Right lobe of liver (tissue), 6 donors: Measurements from ENCODE around the gene FMN2. TPM values are rescaled to one million over a fixed set of nuclear protein-coding genes. Genes with fewer than 3 reads are reported as not detected.

Source experiments
- ATAC-seq, 4 donors: fragments of 200-7000 bp; cut with Tn5 transposase; one replicate each; pipeline ENCODE4 v1.9.1; 2020; ENCODE audit warnings: mild to moderate bottlenecking in 4 of 4, moderate library complexity in 4 of 4
- DNase-seq, 3 donors: peaks; one replicate each; pipeline ENCODE4 v3.0.0-alpha.2; 2020
- H3K27ac ChIP-seq, 3 donors: fragments of 200-600 bp; one replicate each; pipeline ENCODE4 v1.8.0; 2022
- H3K27me3 ChIP-seq, 2 donors: fragments of 200-600 bp; one replicate each; pipeline ENCODE4 v1.8.0; 2022
- H3K36me3 ChIP-seq, 4 donors: fragments of 200-600 bp; sonication (generic) in 1 of 4; one replicate each; pipeline versions ENCODE4 v1.5.1 to v1.8.0; 2017 to 2022; ENCODE audit warnings: control low read depth in 1 of 4
- H3K4me1 ChIP-seq, 4 donors: fragments of 200-600 bp; sonication (generic) in 1 of 4; one replicate each; pipeline versions ENCODE4 v1.5.1 to v1.8.0; 2017 to 2022; ENCODE audit warnings: control low read depth in 1 of 4
- H3K4me3 ChIP-seq, 3 donors: fragments of 200-600 bp; one replicate each; pipeline ENCODE4 v1.8.0; 2022
- H3K9me3 ChIP-seq, 4 donors: fragments of 200-600 bp; sonication (generic) in 1 of 4; one replicate each; pipeline versions ENCODE4 v1.5.1 to v1.8.0; 2017 to 2022; ENCODE audit warnings: control low read depth in 1 of 4
- POLR2A ChIP-seq: fragments of 450-650 bp; IDR thresholded peaks from one replicate; pipeline ENCODE4 v1.6.1; 2017; ENCODE audit warnings: antibody characterized with exemption, mild to moderate bottlenecking
- WGBS: methylation state at CpG from one replicate; pipeline ENCODE4 v1.1.6; 2018; ENCODE audit warnings: low coverage, low lambda C conversion rate; ENCODE audit not compliant: insufficient coverage; ENCODE audit errors: missing lambda C conversion rate; 5-methylcytosine and 5-hydroxymethylcytosine counted together
- intact Hi-C, 2 donors: fragments of 100-400 bp; cut with DNase I; formaldehyde crosslinking; loops; one replicate each; pipeline versions ENCODE4 v1.11.2 to v1.14.1; 2022
- total RNA-seq, 6 experiments: library from RNA; depleted of rRNA in 2 of 6; stranded (reverse); fragments of >200 nt in 2 of 6; fragmentation: NEBNext Ultra II Directional in 3 of 6; extraction: Animal tissue kit (Norgen Biotek cat#: 25700) in 3 of 6; gene quantifications; one replicate each; pipeline versions ENCODE4 v1.1.0 to v1.2.4, GENCODE V29; 2016 to 2023
- TF ChIP-seq, protein P1 (sequence below), 4 donors: fragments of 200-600 bp in 3 of 4; fragments of 450-650 bp in 1 of 4; IDR thresholded peaks; one replicate each; pipeline versions ENCODE4 v1.5.1 to v1.8.0; 2016 to 2022; ENCODE audit warnings: antibody characterized with exemption in 4 of 4, mild to moderate bottlenecking in 2 of 4
- donor health status: DM: no; HTN: yes; CAD: no.
- donor health status: DM: no; HTN: no; CAD: no.
- donor health status: DM: no; HTN: no; CAD: no.
- donor health status: DM: no; HTN: yes; CAD: no.
- donor health status: DM: no; HTN: yes; CAD: no.

Gene FMN2
- total RNA-seq, 6 experiments from 2014 or later = 0.12 TPM; not detected in 5

DNA sequence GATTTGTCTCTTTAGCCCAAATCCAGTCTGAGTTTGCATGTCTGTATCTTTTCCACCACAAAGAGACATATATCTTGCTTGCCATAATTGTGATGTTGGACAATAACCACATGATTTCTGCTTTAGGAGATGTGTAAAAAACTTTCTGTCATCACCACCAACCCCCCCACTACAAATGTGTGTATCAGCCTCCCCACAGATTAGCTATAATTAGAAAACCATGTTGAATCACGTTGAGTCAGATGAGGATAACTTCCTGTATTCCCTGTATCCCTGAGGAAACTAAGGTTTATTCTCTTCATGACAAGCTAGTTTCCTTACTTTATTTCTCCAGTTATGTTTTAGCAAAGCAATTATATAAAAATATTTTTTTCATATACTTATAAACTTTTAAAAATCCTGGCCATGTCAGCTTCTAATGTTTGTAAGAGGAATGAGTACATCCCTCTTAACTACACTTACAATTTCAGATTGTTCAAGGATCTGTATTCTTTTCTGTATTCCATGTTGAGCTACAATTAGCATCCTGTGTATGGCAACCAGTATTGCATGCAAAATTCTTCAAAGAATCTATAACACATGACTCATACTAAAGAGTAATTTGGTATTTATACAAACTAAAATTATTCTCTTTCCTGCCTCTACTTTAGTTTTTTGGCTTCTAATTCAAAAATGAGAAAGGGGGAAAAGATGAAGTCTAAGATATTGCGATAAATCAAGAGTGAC is 143.0 kb downstream of the FMN2 start:
- H3K4me1 ChIP-seq = no peaks in the 10 kb centered on the region
- no peaks in the 10 kb centered on the region for H3K9me3 ChIP-seq
- no peaks in the 10 kb centered on the region for H3K27me3 ChIP-seq
- DNase-seq (no peak), ATAC-seq (no peak)
- TF ChIP-seq POLR2A = no peak
- TF ChIP-seq, protein P1, sequence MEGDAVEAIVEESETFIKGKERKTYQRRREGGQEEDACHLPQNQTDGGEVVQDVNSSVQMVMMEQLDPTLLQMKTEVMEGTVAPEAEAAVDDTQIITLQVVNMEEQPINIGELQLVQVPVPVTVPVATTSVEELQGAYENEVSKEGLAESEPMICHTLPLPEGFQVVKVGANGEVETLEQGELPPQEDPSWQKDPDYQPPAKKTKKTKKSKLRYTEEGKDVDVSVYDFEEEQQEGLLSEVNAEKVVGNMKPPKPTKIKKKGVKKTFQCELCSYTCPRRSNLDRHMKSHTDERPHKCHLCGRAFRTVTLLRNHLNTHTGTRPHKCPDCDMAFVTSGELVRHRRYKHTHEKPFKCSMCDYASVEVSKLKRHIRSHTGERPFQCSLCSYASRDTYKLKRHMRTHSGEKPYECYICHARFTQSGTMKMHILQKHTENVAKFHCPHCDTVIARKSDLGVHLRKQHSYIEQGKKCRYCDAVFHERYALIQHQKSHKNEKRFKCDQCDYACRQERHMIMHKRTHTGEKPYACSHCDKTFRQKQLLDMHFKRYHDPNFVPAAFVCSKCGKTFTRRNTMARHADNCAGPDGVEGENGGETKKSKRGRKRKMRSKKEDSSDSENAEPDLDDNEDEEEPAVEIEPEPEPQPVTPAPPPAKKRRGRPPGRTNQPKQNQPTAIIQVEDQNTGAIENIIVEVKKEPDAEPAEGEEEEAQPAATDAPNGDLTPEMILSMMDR (IDR thresholded peaks at IDR 0.05) = no peak
- no peak overlapping the region for H3K4me3 ChIP-seq
- intact Hi-C loops = no loop called here
- WGBS = 47% methylated on average over 2 of the region's 2 CpGs
- no peaks in the 10 kb centered on the region for H3K36me3 ChIP-seq
- no peak overlapping the region for H3K27ac ChIP-seq

DNA sequence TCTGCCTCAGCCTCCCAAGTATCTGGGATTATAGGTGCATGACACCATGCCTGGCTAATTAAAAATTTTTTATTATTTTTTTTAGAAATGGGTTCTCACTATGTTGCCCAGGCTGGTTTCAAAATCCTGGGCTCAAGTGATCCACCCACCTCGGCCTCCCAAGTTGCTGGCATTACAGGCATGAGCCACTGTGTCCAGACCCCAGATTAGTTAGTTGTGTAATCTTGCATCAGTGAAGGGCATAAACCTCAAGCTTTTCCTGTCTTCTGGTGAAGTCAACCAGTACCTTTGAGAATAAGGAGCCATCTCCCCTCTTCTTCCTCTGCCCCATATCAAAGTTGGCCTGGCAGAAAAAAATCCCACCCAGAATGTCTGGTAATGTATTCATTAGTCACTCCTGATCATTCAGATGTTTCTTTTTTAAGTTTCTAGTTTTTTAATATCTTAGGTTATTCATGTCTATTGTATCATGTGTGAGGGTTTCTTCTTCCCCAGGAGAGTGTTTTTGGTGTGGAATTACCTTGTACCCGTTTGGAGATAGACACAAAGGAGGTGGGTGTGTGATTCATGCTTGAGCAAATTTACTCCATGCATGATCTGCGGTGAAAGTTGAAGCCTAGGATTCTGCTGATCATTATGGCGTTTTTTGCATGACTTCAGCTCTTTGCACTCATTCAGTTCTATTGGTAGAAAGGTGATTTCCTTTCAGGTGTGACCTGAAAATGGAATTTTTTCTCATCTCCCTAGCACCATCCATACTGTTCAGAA is 144.0 kb downstream of the FMN2 start:
- DNase-seq (no peak), ATAC-seq (no peak)
- Histone ChIP-seq H3K36me3 (no peaks in the 10 kb centered on the region), H3K4me3 (no peak overlapping the region), H3K9me3 (no peaks in the 10 kb centered on the region), H3K27ac (no peak overlapping the region), H3K27me3 (no peaks in the 10 kb centered on the region), H3K4me1 (no peaks in the 10 kb centered on the region)
- TF ChIP-seq POLR2A = no peak
- TF ChIP-seq, protein P1 (IDR thresholded peaks at IDR 0.05) = no peak
- 44% methylated on average over 4 of the region's 4 CpGs for WGBS
- intact Hi-C loops = no loop called here

DNA sequence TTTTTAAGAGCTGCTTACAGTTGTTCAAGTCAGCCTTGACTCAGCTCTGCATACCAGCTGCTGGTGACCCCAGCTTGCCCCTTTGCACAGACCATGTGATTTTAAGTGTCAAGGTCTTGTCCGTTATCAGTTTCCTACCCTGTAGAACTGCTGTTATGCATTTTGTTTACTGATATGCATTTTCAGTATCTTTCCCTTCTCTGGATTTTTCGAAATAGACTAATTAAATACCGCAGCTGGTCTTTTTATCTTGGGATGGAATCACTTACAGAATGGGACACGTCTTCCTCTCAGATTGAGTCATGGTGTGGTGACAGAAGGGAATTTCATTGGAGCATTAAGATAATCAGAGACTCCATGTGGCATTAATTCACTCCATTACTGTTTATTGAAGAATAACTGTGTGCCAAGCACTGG is 145.6 kb downstream of the FMN2 start:
- ATAC-seq = no peak
- DNase-seq = no peak
- TF ChIP-seq, protein P1 (IDR thresholded peaks at IDR 0.05) = no peak
- TF ChIP-seq POLR2A = no peak
- Histone ChIP-seq H3K27ac (no peak overlapping the region), H3K27me3 (no peaks in the 10 kb centered on the region), H3K9me3 (no peaks in the 10 kb centered on the region), H3K36me3 (no peaks in the 10 kb centered on the region), H3K4me3 (no peak overlapping the region), H3K4me1 (no peaks in the 10 kb centered on the region)
- 34% methylated on average over 4 of the region's 4 CpGs for WGBS
- intact Hi-C loops = no loop called here

DNA sequence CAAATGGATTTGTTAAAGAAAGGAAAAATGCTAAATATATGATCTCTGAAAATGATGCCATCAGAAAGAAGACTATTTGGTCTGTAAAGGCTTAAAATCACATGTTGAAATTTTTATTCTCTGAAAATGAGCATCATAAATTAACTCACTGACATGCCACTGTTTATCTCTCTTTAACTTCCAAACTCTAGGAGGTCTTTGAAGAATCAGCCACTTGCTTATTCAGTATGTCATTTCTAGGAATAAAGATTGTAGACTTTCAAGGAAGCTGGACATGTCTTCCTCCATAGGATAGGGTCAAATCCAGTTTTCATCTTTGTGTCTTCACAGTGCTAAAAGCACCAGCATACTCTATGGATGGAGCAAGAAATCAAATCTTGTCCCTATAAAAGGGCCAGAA is 147.6 kb downstream of the FMN2 start:
- DNase-seq = no peak
- ATAC-seq = no peak
- H3K4me1 ChIP-seq = no peaks in the 10 kb centered on the region
- no peaks in the 10 kb centered on the region for H3K36me3 ChIP-seq
- no peak for TF ChIP-seq POLR2A
- TF ChIP-seq, protein P1 (IDR thresholded peaks at IDR 0.05) = no peak
- H3K27me3 ChIP-seq = no peaks in the 10 kb centered on the region
- no peak overlapping the region for H3K27ac ChIP-seq
- no peaks in the 10 kb centered on the region for H3K9me3 ChIP-seq
- H3K4me3 ChIP-seq = no peak overlapping the region
- intact Hi-C loops = no loop called here
